Sigmoid colon (tissue), 7 donors: Measurements from ENCODE around the gene ZNF382. TPM values are rescaled to one million over a fixed set of nuclear protein-coding genes. Genes with fewer than 3 reads are reported as not detected.
"Not testable (repeated sequence)": the region's sequence is repeated elsewhere in the genome, so short reads cannot be mapped to it uniquely, and the experiment has no call there.

Experiments used
- DNase-seq: peaks from one replicate; pipeline ENCODE4 v3.0.0-alpha.2; 2019
- H3K27ac ChIP-seq, 4 donors: fragments of 200-600 bp; sonication (generic); one replicate each; pipeline ENCODE4 v1.5.1; 2016 to 2019; ENCODE audit warnings: mild to moderate bottlenecking in 1 of 4
- H3K27me3 ChIP-seq, 3 donors: fragments of 200-600 bp; sonication (generic); one replicate each; pipeline ENCODE4 v1.5.1; 2019; ENCODE audit warnings: mild to moderate bottlenecking in 1 of 3
- H3K36me3 ChIP-seq, 4 donors: fragments of 200-600 bp; sonication (generic); one replicate each; pipeline ENCODE4 v1.5.1; 2016 to 2019
- H3K4me1 ChIP-seq, 4 donors: fragments of 200-600 bp; sonication (generic); one replicate each; pipeline ENCODE4 v1.5.1; 2017 to 2019
- H3K4me3 ChIP-seq, 4 donors: fragments of 200-600 bp; sonication (generic); one replicate each; pipeline ENCODE4 v1.5.1; 2017 to 2019; ENCODE audit warnings: mild to moderate bottlenecking in 2 of 4, moderate library complexity in 1 of 4
- H3K9me3 ChIP-seq, 4 donors: fragments of 200-600 bp in 3 of 4; sonication (generic) in 3 of 4; one replicate each; pipeline versions ENCODE4 v1.5.1 to v1.6.1; 2013 to 2019
- EP300 ChIP-seq, 4 donors: sonication (generic); formaldehyde crosslinking; IDR thresholded peaks; one replicate each; pipeline ENCODE4 v1.6.1; 2017; ENCODE audit warnings: antibody characterized with exemption in 4 of 4
- POLR2A ChIP-seq, 2 donors: fragments of 450-650 bp; IDR thresholded peaks; one replicate each; pipeline ENCODE4 v1.6.1; 2016; ENCODE audit warnings: antibody characterized with exemption in 2 of 2, mild to moderate bottlenecking in 2 of 2, moderate library complexity in 2 of 2
- POLR2AphosphoS5 ChIP-seq, 4 donors: sonication (generic); formaldehyde crosslinking; IDR thresholded peaks; one replicate each; pipeline ENCODE4 v1.6.1; 2017; ENCODE audit warnings: antibody characterized with exemption in 4 of 4
- WGBS, 2 donors: extraction: QIAGEN DNeasy Blood & Tissue Kit; methylation state at CpG; one replicate each; pipeline ENCODE4 v1.1.7; 2013; 5-methylcytosine and 5-hydroxymethylcytosine counted together
- intact Hi-C: fragments of 100-400 bp; cut with DNase I; formaldehyde crosslinking; loops from one replicate; pipeline ENCODE4 v1.15.1; 2023
- polyA plus RNA-seq, 3 donors: library from polyadenylated mRNA; stranded (reverse); fragments of 200-250 nt; gene quantifications; one replicate each; pipeline ENCODE4 v1.2.3, GENCODE V29; 2013
- total RNA-seq, 4 donors: library from RNA; depleted of rRNA; stranded (reverse); fragments of >200 nt; gene quantifications; one replicate each; pipeline ENCODE4 v1.1.0, GENCODE V29; 2016
- TF ChIP-seq, protein P1 (sequence below), 4 experiments: fragments of 450-650 bp in 3 of 4; fragments of 200-600 bp in 1 of 4; IDR thresholded peaks; one replicate each; pipeline ENCODE4 v1.5.1; 2016 to 2019; ENCODE audit warnings: antibody characterized with exemption in 4 of 4, mild to moderate bottlenecking in 3 of 4, moderate library complexity in 2 of 4
- donor health status: healthy with polysubstance abuse.
- donor health status: Bipolar disorder and iron deficiency.
- donor health status: healthy.

The ZNF382 gene
- total and polyA plus RNA-seq, 7 donors = 0.60 to 22.8 (median 15.7) TPM; not detected in 1

GRCh38 chr19:36573895-36574720 lies 31.0 kb upstream of the ZNF382 start:
- peaks cover 0 to 60% (median 18%) of the 10 kb centered on the region in 4 donors for H3K36me3 ChIP-seq
- peaks cover 0 to 14% (median 0%) of the 10 kb centered on the region in 4 donors for H3K9me3 ChIP-seq
- H3K4me1 ChIP-seq = peaks cover 0 to 24% (median 18%) of the 10 kb centered on the region in 4 donors
- 33 to 34% methylated on average over 18 of the region's 18 CpGs for WGBS, 2 donors
- no peak for DNase-seq
- intact Hi-C loops = loop anchor here (5.0 to 10.0 kb wide), 3 partner anchors 47 to 91 kb away; partner anchors contain the start of genes ZNF260, ZNF461 and ZNF566
- no peak for TF ChIP-seq POLR2A (IDR thresholded peaks at IDR 0.05)
- TF ChIP-seq POLR2AphosphoS5 (IDR thresholded peaks at IDR 0.05) = no peak
- no peak for TF ChIP-seq EP300 (IDR thresholded peaks at IDR 0.05)
- TF ChIP-seq, protein P1, sequence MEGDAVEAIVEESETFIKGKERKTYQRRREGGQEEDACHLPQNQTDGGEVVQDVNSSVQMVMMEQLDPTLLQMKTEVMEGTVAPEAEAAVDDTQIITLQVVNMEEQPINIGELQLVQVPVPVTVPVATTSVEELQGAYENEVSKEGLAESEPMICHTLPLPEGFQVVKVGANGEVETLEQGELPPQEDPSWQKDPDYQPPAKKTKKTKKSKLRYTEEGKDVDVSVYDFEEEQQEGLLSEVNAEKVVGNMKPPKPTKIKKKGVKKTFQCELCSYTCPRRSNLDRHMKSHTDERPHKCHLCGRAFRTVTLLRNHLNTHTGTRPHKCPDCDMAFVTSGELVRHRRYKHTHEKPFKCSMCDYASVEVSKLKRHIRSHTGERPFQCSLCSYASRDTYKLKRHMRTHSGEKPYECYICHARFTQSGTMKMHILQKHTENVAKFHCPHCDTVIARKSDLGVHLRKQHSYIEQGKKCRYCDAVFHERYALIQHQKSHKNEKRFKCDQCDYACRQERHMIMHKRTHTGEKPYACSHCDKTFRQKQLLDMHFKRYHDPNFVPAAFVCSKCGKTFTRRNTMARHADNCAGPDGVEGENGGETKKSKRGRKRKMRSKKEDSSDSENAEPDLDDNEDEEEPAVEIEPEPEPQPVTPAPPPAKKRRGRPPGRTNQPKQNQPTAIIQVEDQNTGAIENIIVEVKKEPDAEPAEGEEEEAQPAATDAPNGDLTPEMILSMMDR (IDR thresholded peaks at IDR 0.05) = no peak
- H3K27me3 ChIP-seq = no peaks in the 10 kb centered on the region
- H3K27ac ChIP-seq = peak overlapping the region; percentile 79 to 89 (median 84)
- H3K4me3 ChIP-seq = peak overlapping the region; percentile 62 to 93 (median 86)

- TF ChIP-seq POLR2A (IDR thresholded peaks at IDR 0.05) = no peak
- no peak for TF ChIP-seq EP300 (IDR thresholded peaks at IDR 0.05)
- no peak for TF ChIP-seq POLR2AphosphoS5 (IDR thresholded peaks at IDR 0.05)
- TF ChIP-seq, protein P1 (IDR thresholded peaks at IDR 0.05) = no peak
- Histone ChIP-seq H3K4me1 (peaks cover 0 to 24% (median 18%) of the 10 kb centered on the region in 4 donors), H3K9me3 (peaks cover 0 to 12% (median 0%) of the 10 kb centered on the region in 4 donors), H3K27me3 (no peaks in the 10 kb centered on the region), H3K4me3 (no peak overlapping the region), H3K27ac (no peak overlapping the region), H3K36me3 (peaks cover 0 to 60% (median 18%) of the 10 kb centered on the region in 4 donors)
- 75 to 77% methylated on average over 2 of the region's 2 CpGs for WGBS, 2 donors
- intact Hi-C loops = loop anchor here (5.0 to 10.0 kb wide), 3 partner anchors 47 to 90 kb away; partner anchors contain the start of genes ZNF260, ZNF461 and ZNF566
- DNase-seq = no peak
These were observed 30.4 kb upstream of the ZNF382 start for GRCh38 chr19:36574741-36575140.

GRCh38 chr19:36577271-36577996 lies 27.7 kb upstream of the ZNF382 start:
- Histone ChIP-seq H3K27ac (no peak overlapping the region), H3K36me3 (peaks cover 0 to 68% (median 36%) of the 10 kb centered on the region in 4 donors), H3K9me3 (peaks cover 0 to 12% (median 0%) of the 10 kb centered on the region in 4 donors), H3K4me1 (peaks cover 0 to 16% (median 12%) of the 10 kb centered on the region in 4 donors), H3K27me3 (no peaks in the 10 kb centered on the region), H3K4me3 (no peak overlapping the region)
- DNase-seq = no peak
- no peak for TF ChIP-seq POLR2AphosphoS5 (IDR thresholded peaks at IDR 0.05)
- no peak for TF ChIP-seq POLR2A (IDR thresholded peaks at IDR 0.05)
- TF ChIP-seq, protein P1 (IDR thresholded peaks at IDR 0.05) = no peak
- TF ChIP-seq EP300 (IDR thresholded peaks at IDR 0.05) = no peak
- 96 to 98% methylated on average over 3 of the region's 3 CpGs for WGBS, 2 donors
- intact Hi-C loops = loop anchor here (10.0 kb wide), 1 partner anchor 87 kb away; the partner anchor contains the start of gene ZNF461

GRCh38 chr19:36579255-36579654 lies 25.9 kb upstream of the ZNF382 start:
- Histone ChIP-seq H3K36me3 (peaks cover 0 to 73% (median 36%) of the 10 kb centered on the region in 4 donors), H3K27me3 (no peaks in the 10 kb centered on the region), H3K9me3 (peaks cover 0 to 12% (median 0%) of the 10 kb centered on the region in 4 donors), H3K4me1 (peaks cover 0 to 8% (median 3%) of the 10 kb centered on the region in 4 donors), H3K27ac (no peak overlapping the region), H3K4me3 (no peak overlapping the region)
- no peak for DNase-seq
- no peak for TF ChIP-seq POLR2A (IDR thresholded peaks at IDR 0.05)
- TF ChIP-seq POLR2AphosphoS5 (IDR thresholded peaks at IDR 0.05) = no peak
- no peak for TF ChIP-seq EP300 (IDR thresholded peaks at IDR 0.05)
- TF ChIP-seq, protein P1 (IDR thresholded peaks at IDR 0.05) = no peak
- intact Hi-C loops = loop anchor here (10.0 kb wide), 1 partner anchor 86 kb away; the partner anchor contains the start of gene ZNF461

- DNase-seq, H3K36me3 ChIP-seq, H3K27me3 ChIP-seq, H3K4me3 ChIP-seq, H3K9me3 ChIP-seq, H3K27ac ChIP-seq, intact Hi-C loops: not testable (repeated sequence)
- peaks cover 0 to 18% (median 12%) of the 10 kb centered on the region in 4 donors for H3K4me1 ChIP-seq
- 90 to 92% methylated on average over 10 of the region's 10 CpGs for whole genome bisulfite sequencing, 2 donors
These were observed 2.4 kb upstream of the ZNF382 start for GRCh38 chr19:36602681-36603080.
